Measurements from ENCODE around the gene MYOCOS.

The MYOCOS gene

GRCh38 chr1:171585715-171586114 lies 36.3 kb upstream of the MYOCOS start:
- Mint-ChIP-seq H3K27ac (no peak overlapping the region), H3K27me3 (ENCODE audit: low read depth, poor library complexity) (no peaks in the 10 kb centered on the region), H3K4me1 (no peaks in the 10 kb centered on the region), H3K4me3 (no peak overlapping the region), H3K36me3 (ENCODE audit: low read depth) (peaks cover 67% of the 10 kb centered on the region), H3K9me3 (no peaks in the 10 kb centered on the region)
- TF ChIP-seq CTCF (IDR thresholded peaks at IDR 0.05): no peak
- DNase-seq: no peak

- Mint-ChIP-seq H3K4me1 (no peaks in the 10 kb centered on the region), H3K36me3 (ENCODE audit: low read depth) (peaks cover 82% of the 10 kb centered on the region), H3K4me3 (no peak overlapping the region), H3K27me3 (ENCODE audit: low read depth, poor library complexity) (no peaks in the 10 kb centered on the region), H3K9me3 (no peaks in the 10 kb centered on the region), H3K27ac (peak overlapping the region; percentile 95)
- TF ChIP-seq CTCF (IDR thresholded peaks at IDR 0.05): no peak
- no peak for DNase-seq
These were observed 33.8 kb upstream of the MYOCOS start for GRCh38 chr1:171588230-171588629.

GRCh38 chr1:171590022-171590421 lies 32.0 kb upstream of the MYOCOS start:
- no peaks in the 10 kb centered on the region for H3K9me3 Mint-ChIP-seq
- H3K4me1 Mint-ChIP-seq: no peaks in the 10 kb centered on the region
- peaks cover 71% of the 10 kb centered on the region for H3K36me3 Mint-ChIP-seq (ENCODE audit: low read depth)
- no peak for TF ChIP-seq CTCF (IDR thresholded peaks at IDR 0.05)
- no peak overlapping the region for H3K27ac Mint-ChIP-seq
- no peak for DNase-seq
- H3K4me3 Mint-ChIP-seq: no peak overlapping the region
- no peaks in the 10 kb centered on the region for H3K27me3 Mint-ChIP-seq (ENCODE audit: low read depth, poor library complexity)

- Mint-ChIP-seq H3K27ac (peak overlapping the region; percentile 15), H3K9me3 (peaks cover 11% of the 10 kb centered on the region), H3K27me3 (ENCODE audit: low read depth, poor library complexity) (no peaks in the 10 kb centered on the region), H3K36me3 (ENCODE audit: low read depth) (peaks cover 71% of the 10 kb centered on the region), H3K4me1 (no peaks in the 10 kb centered on the region), H3K4me3 (no peak overlapping the region)
- no peak for DNase-seq
- TF ChIP-seq CTCF (IDR thresholded peaks at IDR 0.05): no peak
These were observed 26.7 kb upstream of the MYOCOS start for GRCh38 chr1:171595324-171595723.

GRCh38 chr1:171596119-171596518 lies 25.9 kb upstream of the MYOCOS start:
- Mint-ChIP-seq H3K4me1 (peaks cover 2% of the 10 kb centered on the region), H3K9me3 (peaks cover 13% of the 10 kb centered on the region), H3K27ac (no peak overlapping the region), H3K36me3 (ENCODE audit: low read depth) (peaks cover 65% of the 10 kb centered on the region), H3K27me3 (ENCODE audit: low read depth, poor library complexity) (no peaks in the 10 kb centered on the region), H3K4me3 (no peak overlapping the region)
- TF ChIP-seq CTCF (IDR thresholded peaks at IDR 0.05): no peak
- DNase-seq: no peak

- H3K9me3 Mint-ChIP-seq: peaks cover 16% of the 10 kb centered on the region
- peaks cover 62% of the 10 kb centered on the region for H3K36me3 Mint-ChIP-seq (ENCODE audit: low read depth)
- no peak for TF ChIP-seq CTCF (IDR thresholded peaks at IDR 0.05)
- no peaks in the 10 kb centered on the region for H3K27me3 Mint-ChIP-seq (ENCODE audit: low read depth, poor library complexity)
- no peak for DNase-seq
- peak overlapping the region; percentile 23 for H3K27ac Mint-ChIP-seq
- H3K4me3 Mint-ChIP-seq: no peak overlapping the region
- peaks cover 6% of the 10 kb centered on the region for H3K4me1 Mint-ChIP-seq
These were observed 25.3 kb upstream of the MYOCOS start for GRCh38 chr1:171596705-171597104.

All from nephron progenitor cell (in vitro differentiated cells).